Natural killer cell treated with Interleukin-12 subunit alpha and Interleukin-12 subunit beta and Interleukin-15 and Interleukin-18, amount 100 ng/mL, for 72 hours (primary cell): Measurements from ENCODE around the gene AGBL4. TPM values are rescaled to one million over a fixed set of nuclear protein-coding genes. Genes with fewer than 3 reads are reported as not detected.

ENCODE experiments used
- ATAC-seq, 2 donors: fragments of 150-1000 bp; cut with Tn5 transposase in 1 of 2; sonication (Bioruptor Pico), chemical (Tn5 transposase) in 1 of 2; 2 replicates each; pipeline ENCODE4 v1.10.0; 2021
- DNase-seq: peaks from one replicate; pipeline ENCODE4 v3.0.0; 2022; ENCODE audit warnings: low spot score
- H3K27ac Mint-ChIP-seq, 2 donors: 1 replicate in 1 of 2; 2 replicates in 1 of 2; pipeline ENCODE4 v1.8.0; 2022; ENCODE audit warnings: mixed read lengths in 2 of 2, mild to moderate bottlenecking in 1 of 2, moderate library complexity in 1 of 2
- H3K27me3 Mint-ChIP-seq, 2 donors: 1 replicate in 1 of 2; 2 replicates in 1 of 2; pipeline ENCODE4 v1.8.0; 2022; ENCODE audit warnings: mixed read lengths in 2 of 2
- H3K36me3 Mint-ChIP-seq: one replicate; pipeline ENCODE4 v1.8.0; 2022; ENCODE audit warnings: mixed read lengths
- H3K4me1 Mint-ChIP-seq, 2 donors: 1 replicate in 1 of 2; 2 replicates in 1 of 2; pipeline ENCODE4 v1.8.0; 2022; ENCODE audit warnings: low read depth in 2 of 2, mixed read lengths in 2 of 2, mild to moderate bottlenecking in 1 of 2
- H3K4me3 Mint-ChIP-seq: one replicate; pipeline ENCODE4 v1.8.0; 2022; ENCODE audit warnings: mixed read lengths
- H3K9me3 Mint-ChIP-seq: 2 replicates; pipeline ENCODE4 v1.8.0; 2022; ENCODE audit warnings: mixed read lengths
- total RNA-seq, 2 donors: library from RNA; stranded (reverse); gene quantifications; one replicate each; pipeline ENCODE4 v1.2.3, GENCODE V29; 2022

AGBL4 gene
- total RNA-seq, 2 donors from 2014 or later = 0.19 TPM; not detected in 1

GRCh38 chr1:49199564-49199963 lies 824.2 kb downstream of the AGBL4 start:
- H3K4me3 Mint-ChIP-seq = no peak overlapping the region
- H3K9me3 Mint-ChIP-seq = peaks cover 19% of the 10 kb centered on the region
- H3K36me3 Mint-ChIP-seq = peaks cover 7% of the 10 kb centered on the region
- ATAC-seq (no peak), DNase-seq (no peak)
- H3K4me1 Mint-ChIP-seq = no peaks in the 10 kb centered on the region
- H3K27me3 Mint-ChIP-seq = no peaks in the 10 kb centered on the region
- H3K27ac Mint-ChIP-seq = no peak overlapping the region

GRCh38 chr1:49197081-49197480 lies 826.7 kb downstream of the AGBL4 start:
- DNase-seq = no peak
- peaks cover 7% of the 10 kb centered on the region for H3K36me3 Mint-ChIP-seq
- H3K4me3 Mint-ChIP-seq = no peak overlapping the region
- no peaks in the 10 kb centered on the region for H3K27me3 Mint-ChIP-seq
- H3K9me3 Mint-ChIP-seq = peaks cover 18% of the 10 kb centered on the region
- no peak for ATAC-seq
- H3K4me1 Mint-ChIP-seq = no peaks in the 10 kb centered on the region
- no peak overlapping the region for H3K27ac Mint-ChIP-seq

GRCh38 chr1:49190138-49190537 lies 833.6 kb downstream of the AGBL4 start:
- ATAC-seq = no peak
- Mint-ChIP-seq H3K4me1 (no peaks in the 10 kb centered on the region), H3K9me3 (peaks cover 20% of the 10 kb centered on the region)

GRCh38 chr1:49187056-49187455 lies 836.7 kb downstream of the AGBL4 start:
- ATAC-seq (no peak), DNase-seq (no peak)
- H3K9me3 Mint-ChIP-seq = peaks cover 17% of the 10 kb centered on the region
- H3K36me3 Mint-ChIP-seq = no peaks in the 10 kb centered on the region
- no peaks in the 10 kb centered on the region for H3K27me3 Mint-ChIP-seq
- H3K4me3 Mint-ChIP-seq = no peak overlapping the region
- no peak overlapping the region for H3K27ac Mint-ChIP-seq
- no peaks in the 10 kb centered on the region for H3K4me1 Mint-ChIP-seq

More at GRCh38 chr1:49190138-49190537, 833.6 kb downstream of the AGBL4 start:
- H3K27me3 Mint-ChIP-seq = no peaks in the 10 kb centered on the region
- DNase-seq = no peak
- H3K36me3 Mint-ChIP-seq = peaks cover 1% of the 10 kb centered on the region
- no peak overlapping the region for H3K4me3 Mint-ChIP-seq
- H3K27ac Mint-ChIP-seq = no peak overlapping the region

- peaks cover 14% of the 10 kb centered on the region for H3K9me3 Mint-ChIP-seq
- no peaks in the 10 kb centered on the region for H3K27me3 Mint-ChIP-seq
- H3K4me1 Mint-ChIP-seq = no peaks in the 10 kb centered on the region
- no peak overlapping the region for H3K4me3 Mint-ChIP-seq
- DNase-seq (no peak), ATAC-seq (no peak)
- no peak overlapping the region for H3K27ac Mint-ChIP-seq
- H3K36me3 Mint-ChIP-seq = no peaks in the 10 kb centered on the region
Measured at GRCh38 chr1:49185450-49185980, 838.2 kb downstream of the AGBL4 start.

GRCh38 chr1:49183489-49183888 lies 840.3 kb downstream of the AGBL4 start:
- no peak for ATAC-seq
- Mint-ChIP-seq H3K4me3 (no peak overlapping the region), H3K27ac (no peak overlapping the region), H3K9me3 (peaks cover 14% of the 10 kb centered on the region), H3K36me3 (no peaks in the 10 kb centered on the region), H3K4me1 (no peaks in the 10 kb centered on the region), H3K27me3 (no peaks in the 10 kb centered on the region)
- DNase-seq = no peak

- Mint-ChIP-seq H3K27me3 (no peaks in the 10 kb centered on the region), H3K36me3 (no peaks in the 10 kb centered on the region), H3K4me1 (no peaks in the 10 kb centered on the region), H3K27ac (no peak overlapping the region), H3K4me3 (no peak overlapping the region), H3K9me3 (peaks cover 11% of the 10 kb centered on the region)
- ATAC-seq (no peak), DNase-seq (no peak)
Measured at GRCh38 chr1:49181033-49181432, 842.7 kb downstream of the AGBL4 start.

- Mint-ChIP-seq H3K9me3 (peaks cover 9% of the 10 kb centered on the region), H3K27ac (no peak overlapping the region), H3K4me3 (no peak overlapping the region), H3K36me3 (no peaks in the 10 kb centered on the region), H3K4me1 (no peaks in the 10 kb centered on the region), H3K27me3 (no peaks in the 10 kb centered on the region)
- ATAC-seq (no peak), DNase-seq (no peak)
Measured at GRCh38 chr1:49171941-49172593, 851.7 kb downstream of the AGBL4 start.

- Mint-ChIP-seq H3K4me3 (no peak overlapping the region), H3K36me3 (no peaks in the 10 kb centered on the region), H3K4me1 (no peaks in the 10 kb centered on the region), H3K9me3 (peaks cover 12% of the 10 kb centered on the region), H3K27me3 (peaks cover 0 to 9% of the 10 kb centered on the region in 2 donors), H3K27ac (no peak overlapping the region)
- DNase-seq (no peak), ATAC-seq (no peak)
Measured at GRCh38 chr1:49166031-49166430, 857.7 kb downstream of the AGBL4 start.

- Mint-ChIP-seq H3K27me3 (peaks cover 0 to 9% of the 10 kb centered on the region in 2 donors), H3K36me3 (no peaks in the 10 kb centered on the region), H3K4me1 (no peaks in the 10 kb centered on the region), H3K27ac (no peak overlapping the region), H3K4me3 (no peak overlapping the region), H3K9me3 (peaks cover 19% of the 10 kb centered on the region)
- DNase-seq = no peak
- no peak for ATAC-seq
Measured at GRCh38 chr1:49163031-49163430, 860.7 kb downstream of the AGBL4 start.

GRCh38 chr1:49160677-49161076 lies 863.1 kb downstream of the AGBL4 start:
- Mint-ChIP-seq H3K4me1 (no peaks in the 10 kb centered on the region), H3K4me3 (no peak overlapping the region)

GRCh38 chr1:49136738-49137251 lies 887.0 kb downstream of the AGBL4 start:
- Mint-ChIP-seq H3K27me3 (no peaks in the 10 kb centered on the region), H3K4me3 (no peak overlapping the region), H3K4me1 (no peaks in the 10 kb centered on the region), H3K27ac (no peak overlapping the region), H3K9me3 (peaks cover 9% of the 10 kb centered on the region), H3K36me3 (peaks cover 4% of the 10 kb centered on the region)
- no peak for DNase-seq
- ATAC-seq = no peak

More at GRCh38 chr1:49160677-49161076, 863.1 kb downstream of the AGBL4 start:
- Mint-ChIP-seq H3K27ac (no peak overlapping the region), H3K9me3 (peaks cover 12% of the 10 kb centered on the region), H3K27me3 (peaks cover 0 to 9% of the 10 kb centered on the region in 2 donors), H3K36me3 (no peaks in the 10 kb centered on the region)
- no peak for ATAC-seq
- no peak for DNase-seq

- H3K9me3 Mint-ChIP-seq = peaks cover 8% of the 10 kb centered on the region
- no peak overlapping the region for H3K27ac Mint-ChIP-seq
- H3K4me3 Mint-ChIP-seq = no peak overlapping the region
- peaks cover 0 to 3% of the 10 kb centered on the region in 2 donors for H3K27me3 Mint-ChIP-seq
- DNase-seq (no peak), ATAC-seq (no peak)
- H3K36me3 Mint-ChIP-seq = peaks cover 3% of the 10 kb centered on the region
- no peaks in the 10 kb centered on the region for H3K4me1 Mint-ChIP-seq
Measured at GRCh38 chr1:49125746-49126145, 898.0 kb downstream of the AGBL4 start.

- no peak overlapping the region for H3K4me3 Mint-ChIP-seq
- no peaks in the 10 kb centered on the region for H3K4me1 Mint-ChIP-seq
- ATAC-seq (no peak), DNase-seq (no peak)
- no peak overlapping the region for H3K27ac Mint-ChIP-seq
- H3K27me3 Mint-ChIP-seq = no peaks in the 10 kb centered on the region
- H3K36me3 Mint-ChIP-seq = no peaks in the 10 kb centered on the region
- H3K9me3 Mint-ChIP-seq = peaks cover 10% of the 10 kb centered on the region
Measured at GRCh38 chr1:49111931-49112330, 911.8 kb downstream of the AGBL4 start.
